Measurements from ENCODE around the gene CDC42BPG.

The CDC42BPG gene

DNA sequence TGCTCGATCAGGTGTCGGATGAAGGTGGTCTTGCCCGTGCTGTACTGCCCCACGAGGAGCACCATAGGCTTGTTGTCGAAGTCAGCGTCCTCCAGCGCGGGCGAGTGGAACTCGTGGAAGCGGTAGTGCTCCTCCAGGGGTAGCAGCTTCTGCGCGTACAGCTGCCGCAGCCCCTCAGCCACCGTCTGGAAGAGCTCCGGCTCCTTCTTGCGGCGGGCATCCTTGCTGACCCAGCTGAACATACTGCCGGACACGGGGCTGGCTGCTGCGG lies 33.7 kb upstream of the CDC42BPG start:
- no peak for DNase-seq

DNA sequence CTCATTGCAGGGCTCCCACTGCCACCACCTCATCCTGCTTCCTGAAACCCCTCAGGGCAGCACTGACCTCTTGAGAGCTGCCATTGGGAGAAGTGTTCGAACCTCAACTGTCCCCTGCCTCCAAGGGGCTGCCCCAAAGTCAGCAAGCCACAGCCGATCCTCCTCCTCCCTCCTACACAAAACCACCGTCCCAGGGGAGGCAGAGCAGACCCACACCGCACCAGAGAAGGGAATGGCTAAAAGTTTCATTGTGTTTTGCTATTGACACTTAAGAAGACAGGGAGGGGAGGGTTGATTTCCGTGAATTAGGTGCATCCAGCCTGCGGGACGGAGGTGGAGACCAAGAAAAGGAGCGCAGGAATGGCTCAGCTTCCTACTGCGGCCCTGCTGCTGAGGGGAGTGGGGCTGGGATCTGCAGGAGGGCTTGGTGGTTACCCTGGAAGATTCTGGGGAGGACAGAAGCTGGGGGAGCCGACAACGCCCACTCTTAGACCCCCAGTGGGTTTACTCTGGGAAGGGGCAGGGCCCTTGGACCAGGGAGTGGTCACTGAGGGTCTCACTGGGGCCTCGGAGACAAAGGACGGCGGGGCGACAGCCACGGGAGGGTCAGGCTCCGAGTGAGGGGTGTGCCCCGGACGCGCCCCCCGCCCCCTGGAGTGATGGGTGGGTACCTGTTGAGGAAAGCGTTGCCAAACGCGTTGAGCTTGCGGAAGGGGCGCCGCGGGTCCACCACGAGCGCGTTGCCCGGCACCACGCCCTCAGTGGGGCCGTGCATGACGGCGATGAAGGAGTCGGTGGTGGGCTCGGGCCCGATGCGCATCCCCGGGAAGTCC lies 33.2 kb upstream of the CDC42BPG start:
- no peak for DNase-seq

DNA sequence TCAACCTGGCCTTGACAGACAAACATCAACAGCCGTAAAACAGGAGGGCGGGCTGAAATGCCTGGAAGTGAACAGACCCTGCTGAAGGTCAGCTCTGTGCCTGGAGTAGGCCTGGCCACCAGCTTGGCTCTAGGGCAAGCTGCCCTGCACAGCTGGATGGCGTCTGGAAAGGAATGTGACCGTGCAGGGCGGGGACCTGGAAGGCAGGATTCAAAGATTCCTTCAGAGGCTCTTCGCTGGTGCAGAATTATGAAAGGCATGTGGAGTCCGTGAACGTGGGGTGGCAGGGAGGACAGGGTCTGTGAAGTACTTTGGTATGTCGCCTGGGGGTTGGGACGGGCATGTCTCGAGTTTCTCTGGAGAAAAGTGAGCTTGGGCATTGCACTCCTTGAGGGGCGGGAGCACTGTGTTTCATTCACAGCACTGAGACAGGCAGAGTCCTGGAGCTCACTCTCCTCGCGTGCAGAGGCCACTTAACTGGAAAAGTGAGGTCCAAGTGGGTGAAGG lies 32.4 kb upstream of the CDC42BPG start:
- no peak for DNase-seq

DNA sequence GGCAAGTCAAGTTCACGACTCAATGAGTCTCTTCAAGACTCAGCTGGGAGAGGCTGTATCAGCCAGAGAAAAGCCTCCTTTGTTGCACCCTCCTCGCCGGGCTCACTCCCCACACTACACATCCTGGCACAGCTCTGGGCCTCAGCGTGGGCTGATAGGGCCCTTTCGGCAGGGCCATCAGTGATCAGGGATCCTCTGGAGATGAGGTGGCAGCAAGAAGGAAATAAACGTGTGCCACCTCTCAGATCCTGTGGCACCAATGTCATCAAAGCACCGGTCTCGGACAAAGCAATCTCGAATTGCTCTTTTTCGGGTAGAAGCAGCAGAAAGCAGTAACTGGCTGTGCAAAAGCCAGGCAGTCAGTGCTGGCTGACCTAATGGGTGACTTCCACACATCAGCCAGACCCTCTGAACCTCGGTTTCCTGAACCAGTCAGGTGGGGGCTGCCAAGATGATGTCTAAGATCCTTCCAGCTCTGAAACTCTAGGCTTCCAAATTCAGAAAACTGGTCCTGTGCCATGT lies 31.8 kb upstream of the CDC42BPG start:
- no peak for DNase-seq

DNA sequence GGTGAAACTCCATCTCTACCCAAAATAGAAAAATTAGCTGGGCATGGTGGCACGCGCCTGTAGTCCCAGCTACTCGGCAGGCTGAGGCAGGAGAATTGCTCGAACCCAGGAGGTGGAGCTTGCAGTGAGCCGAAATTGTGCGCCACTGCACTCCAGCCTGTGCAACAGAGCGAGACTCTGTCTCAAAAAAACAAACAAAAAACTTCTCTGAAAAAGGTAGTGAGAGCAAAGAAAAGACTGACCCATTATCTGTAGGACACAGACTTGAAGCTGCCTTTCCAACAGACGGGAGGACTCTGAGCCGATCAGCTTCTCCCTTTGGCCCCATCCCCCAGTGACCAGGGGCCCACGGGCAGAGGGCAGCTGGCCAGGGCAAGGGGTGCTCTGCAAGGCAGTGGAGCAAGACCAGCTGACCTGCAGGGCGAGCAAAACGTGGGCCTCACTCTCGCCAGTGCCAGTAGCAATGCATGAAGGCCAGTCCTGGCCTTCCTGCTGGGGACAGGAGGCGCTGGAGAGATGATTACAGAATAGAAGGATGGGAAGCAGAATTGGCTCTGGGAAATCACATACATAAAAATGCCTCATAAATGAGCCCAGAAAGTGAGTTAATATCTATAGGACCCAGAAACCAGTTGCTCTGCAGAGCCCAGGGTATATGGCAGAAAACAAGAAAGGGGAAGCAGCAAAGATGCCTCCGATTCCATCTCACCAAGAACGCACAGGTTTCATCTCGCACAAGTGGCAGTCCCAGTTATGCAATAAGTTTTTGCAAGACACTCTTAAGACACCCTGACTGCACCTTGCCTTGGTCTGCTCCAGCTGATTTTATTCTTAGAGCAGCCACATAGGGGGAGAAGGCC lies 31.1 kb upstream of the CDC42BPG start:
- DNase-seq: no peak

DNA sequence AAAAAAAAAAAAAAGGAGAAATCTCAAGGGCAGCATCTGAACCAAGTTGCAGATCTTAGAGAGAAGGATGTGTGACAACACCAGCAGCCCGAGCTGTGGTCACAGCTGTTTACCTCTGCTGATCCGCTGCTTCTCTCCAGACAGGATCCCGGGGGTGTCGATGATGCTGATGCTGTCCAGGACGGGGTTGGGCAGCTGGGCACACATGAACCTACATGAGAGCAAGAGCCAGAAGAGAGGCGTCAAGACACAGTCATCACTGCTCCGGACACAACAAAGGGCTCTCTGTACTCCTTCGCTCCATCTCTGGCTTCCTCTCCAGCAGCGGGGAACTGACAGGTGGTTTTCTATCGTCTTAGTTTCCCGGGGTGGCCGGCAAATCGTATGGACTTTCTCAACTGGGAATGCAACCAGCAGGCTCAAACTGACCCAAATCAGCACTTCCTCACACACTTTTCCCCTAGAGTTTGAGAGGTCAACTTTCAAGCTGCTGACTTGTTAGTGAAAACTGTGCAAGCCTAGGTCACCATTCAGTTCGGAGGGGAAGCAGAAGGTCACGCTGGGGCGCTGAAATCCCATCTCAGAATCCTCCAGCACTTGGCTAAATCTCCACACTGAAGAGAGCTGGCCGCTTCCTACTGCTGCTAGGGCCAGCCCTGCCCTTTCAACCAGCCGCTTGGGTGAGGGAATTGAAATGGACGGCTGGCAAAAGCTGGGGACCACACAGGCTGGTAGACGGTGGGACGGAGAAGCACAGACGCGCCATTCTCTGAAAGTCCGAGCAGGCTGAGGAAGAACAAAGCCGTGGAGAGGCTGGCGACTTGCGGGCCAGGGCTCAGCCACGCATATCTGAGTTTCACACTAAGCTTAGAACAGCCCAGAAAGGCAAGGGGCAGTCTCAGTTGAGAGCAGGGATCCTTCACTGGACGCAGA lies 30.1 kb upstream of the CDC42BPG start:
- no peak for DNase-seq

DNA sequence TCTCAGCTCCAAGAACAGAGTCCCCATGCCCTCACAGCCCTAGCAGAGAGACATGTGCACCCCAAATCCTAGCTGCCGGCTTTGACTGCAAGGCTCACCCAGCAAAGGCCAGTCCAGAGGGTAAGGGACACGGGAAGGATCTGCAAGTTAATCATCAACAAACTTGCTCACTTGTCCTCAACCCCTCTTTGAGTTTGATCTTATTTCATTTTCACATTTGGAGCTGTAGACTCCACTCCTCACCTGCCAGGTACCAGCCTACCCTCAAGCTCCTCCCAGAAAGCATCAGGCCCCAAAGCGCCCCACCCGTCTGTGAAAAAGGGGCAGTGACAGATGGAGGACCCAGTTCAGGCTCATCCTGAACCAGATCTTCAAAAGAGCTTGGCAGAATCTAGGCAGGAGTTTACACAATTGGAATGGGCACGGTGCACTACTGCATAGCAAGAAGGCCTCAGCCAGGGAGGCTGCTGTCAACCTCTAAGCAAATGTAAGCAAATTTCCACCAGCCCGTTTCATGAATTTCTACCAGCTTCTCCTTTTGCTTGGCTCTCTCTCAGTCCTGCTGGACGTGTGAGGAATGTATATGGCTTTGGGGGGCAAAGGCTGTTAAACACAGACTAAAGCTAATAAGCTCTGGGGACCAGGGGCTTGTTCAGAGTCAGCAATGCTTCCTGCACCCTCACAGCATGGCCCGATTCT lies 28.5 kb upstream of the CDC42BPG start:
- DNase-seq: no peak

DNA sequence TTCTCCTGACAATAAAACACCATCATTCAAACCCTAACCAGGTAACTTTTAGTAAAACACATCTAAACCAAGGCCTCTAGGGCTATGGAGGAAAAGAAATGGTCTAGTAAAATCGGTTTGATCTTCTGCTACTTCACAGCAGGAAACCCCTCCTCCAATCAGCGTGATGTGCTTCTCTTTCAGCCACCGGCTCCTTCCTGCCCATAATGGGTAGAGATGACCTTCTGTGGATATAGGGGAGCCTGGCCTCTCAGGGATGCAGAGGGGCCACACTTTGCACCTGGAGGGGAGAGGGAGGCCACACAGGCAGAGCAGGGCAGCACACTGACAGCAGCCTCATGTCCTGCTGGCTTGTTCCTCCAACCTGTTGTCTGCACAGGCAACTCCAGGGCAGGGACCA lies 27.0 kb upstream of the CDC42BPG start:
- no peak for DNase-seq

DNA sequence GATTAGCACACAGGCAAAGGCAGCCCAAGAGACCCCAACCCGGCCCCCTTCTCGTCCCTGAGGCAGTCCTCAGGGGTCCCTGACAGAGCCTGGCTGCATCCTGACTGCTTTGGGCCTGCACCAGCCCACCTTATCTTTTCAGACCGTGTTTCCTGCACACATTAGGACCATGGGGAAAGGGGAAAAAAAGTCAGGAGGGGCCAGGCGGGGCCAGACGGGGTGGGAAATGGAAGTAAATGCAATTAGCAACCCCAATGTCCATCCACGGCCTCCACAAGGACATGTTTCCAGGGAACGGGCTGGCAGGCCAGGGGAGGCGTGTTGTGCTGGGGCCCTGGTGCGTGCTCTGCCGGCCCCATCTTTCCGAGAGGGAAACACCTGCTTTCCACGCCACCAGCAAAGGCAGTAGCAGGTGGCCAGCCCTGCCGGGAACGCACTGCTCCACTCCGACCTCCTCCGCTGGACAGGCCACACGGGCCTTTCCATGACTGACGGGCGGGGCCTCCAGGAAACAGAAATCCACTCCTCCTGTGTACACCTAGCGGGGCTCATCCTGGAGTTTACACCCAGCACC lies 26.5 kb upstream of the CDC42BPG start:
- no peak for DNase-seq

DNA sequence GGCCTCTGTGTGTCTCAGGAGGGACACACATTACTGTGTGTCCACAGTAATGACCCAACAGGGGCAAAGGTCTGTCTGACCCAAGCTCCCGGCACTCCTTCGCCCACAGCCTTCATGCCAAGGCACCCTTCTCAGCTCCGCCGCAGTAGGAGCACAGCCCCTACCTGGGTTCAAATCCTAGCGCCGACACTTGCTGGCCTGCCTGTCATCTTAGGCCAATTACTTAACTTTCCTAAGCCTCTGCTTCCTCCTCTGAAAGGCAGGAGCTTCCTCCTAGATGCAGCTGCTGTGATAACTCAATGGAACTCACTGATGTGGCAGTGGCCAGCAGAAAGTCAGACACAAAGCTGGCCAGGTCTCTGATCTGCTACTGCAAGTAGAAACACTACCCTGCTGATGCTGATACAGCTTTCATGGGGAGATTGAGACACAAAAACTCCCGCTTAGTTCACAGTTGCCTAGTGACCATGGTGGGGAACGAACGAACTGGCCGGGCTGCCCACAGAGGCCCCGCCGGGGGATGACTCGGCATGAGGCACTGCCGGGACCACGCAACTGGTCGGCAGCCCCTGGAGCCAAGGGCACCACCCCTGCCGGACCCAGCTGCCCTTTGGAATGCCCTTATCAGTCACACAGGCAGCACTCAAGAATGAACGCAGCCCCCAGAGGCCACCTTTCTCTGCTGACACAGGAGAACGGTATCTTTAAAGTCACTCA lies 25.9 kb upstream of the CDC42BPG start:
- DNase-seq: no peak

DNA sequence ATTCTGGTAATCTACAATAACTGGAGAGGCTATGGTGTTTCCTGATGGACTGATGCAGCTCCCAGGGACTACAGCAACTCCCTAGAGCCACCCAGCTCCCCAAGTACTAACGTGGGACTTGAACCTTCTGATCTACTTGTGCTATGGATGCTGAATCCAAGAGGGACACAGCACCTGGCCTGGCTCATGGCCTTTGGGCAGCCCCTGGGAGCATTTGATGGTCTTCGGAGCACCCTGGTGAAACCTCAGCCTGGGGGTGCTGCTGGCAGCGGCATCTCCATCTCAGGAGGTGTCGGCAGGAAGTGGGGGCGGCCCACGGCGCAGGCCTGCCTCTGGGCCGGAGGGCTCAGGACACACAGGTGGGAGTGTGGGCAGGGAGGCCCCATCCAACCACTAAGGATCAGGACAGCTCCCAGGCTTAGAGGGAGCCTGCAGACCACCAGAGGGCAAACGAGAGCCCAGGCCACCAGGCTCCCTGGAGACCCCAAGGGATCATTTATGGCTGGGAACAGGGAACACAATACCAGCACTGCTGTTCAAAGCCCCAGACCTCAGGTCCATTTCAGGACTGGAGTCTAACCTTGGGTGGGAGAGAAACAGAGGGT lies 25.2 kb upstream of the CDC42BPG start:
- DNase-seq: no peak

DNA sequence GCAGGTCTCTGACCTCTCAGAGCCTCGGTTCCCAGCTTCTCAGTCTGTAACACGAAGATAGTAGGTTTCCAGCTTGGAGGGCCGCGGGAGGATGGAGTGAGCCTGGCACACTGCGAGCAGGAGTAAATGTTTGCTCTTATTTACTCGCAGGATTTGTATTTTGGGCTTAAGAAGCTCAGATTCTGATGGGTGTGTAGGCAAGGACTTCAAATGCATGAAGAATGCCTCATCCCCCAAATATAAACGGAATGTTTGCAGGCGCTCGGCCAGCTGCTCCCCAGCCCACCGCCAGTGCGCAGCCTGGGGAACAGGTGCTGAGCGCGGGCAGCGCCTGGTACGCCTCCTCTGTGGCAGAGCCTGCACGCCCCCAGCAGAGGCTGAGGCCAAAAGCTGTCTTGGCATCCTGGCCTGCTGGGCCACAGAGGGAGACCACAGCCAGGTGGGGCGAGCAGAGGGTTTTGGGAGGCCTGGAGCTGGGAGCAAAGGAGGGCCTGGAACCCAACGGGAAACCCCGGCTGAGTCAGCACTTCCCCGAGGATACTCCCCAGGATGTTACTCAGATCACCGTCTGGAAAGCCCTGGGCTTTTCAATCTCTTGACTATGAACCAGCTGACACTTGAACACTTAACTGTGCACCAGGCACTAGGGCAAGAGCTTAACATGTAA lies 24.6 kb upstream of the CDC42BPG start:
- no peak for DNase-seq

DNA sequence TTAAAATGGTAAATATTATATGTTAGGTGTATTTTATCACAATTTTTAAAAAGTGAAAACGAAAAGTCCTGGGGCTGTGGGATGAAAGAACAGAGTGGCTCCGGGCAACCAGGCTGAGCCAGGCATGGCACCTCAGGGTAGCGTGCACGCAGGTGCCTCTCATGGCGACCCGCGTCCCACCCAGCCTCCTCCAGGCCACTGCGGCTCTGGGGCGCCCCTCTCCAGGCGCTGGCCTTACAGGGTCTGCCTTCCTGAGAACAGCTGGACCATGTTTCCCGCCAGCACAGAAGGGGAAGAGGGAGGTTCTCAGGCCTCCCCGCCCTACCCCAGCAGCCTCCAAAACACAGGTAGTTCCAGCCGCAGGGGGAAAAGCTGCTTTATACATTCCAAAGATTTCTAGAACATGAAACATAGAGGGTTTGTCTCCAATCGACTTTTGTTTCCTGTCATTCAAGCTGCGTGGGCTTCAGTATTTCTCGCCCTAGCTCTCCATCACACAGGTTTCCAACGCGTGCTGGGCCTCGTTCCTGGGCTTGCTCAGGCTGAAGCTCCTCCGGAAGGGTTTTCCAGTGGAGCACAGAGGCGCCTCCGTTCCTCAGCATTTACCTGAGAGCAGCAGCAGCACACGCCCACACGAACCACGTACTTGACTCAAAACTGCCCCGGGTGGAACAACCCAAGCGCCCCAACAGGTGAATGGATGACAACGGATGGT lies 23.5 kb upstream of the CDC42BPG start:
- DNase-seq: no peak

DNA sequence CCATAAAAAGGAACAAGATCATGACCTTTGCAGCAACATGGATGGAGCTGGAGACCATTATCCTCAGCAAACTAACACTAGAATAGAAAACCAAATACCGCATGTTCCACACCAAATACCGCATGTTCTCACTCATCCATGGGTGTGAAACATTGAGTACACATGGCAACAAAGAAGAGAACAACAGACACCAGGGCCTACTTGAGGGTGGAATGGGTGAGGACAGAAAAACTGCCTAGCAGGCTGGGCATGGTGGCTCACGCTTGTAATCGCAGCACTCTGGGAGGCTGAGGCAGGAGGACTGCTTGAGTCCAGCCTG lies 21.7 kb upstream of the CDC42BPG start:
- DNase-seq: no peak

DNA sequence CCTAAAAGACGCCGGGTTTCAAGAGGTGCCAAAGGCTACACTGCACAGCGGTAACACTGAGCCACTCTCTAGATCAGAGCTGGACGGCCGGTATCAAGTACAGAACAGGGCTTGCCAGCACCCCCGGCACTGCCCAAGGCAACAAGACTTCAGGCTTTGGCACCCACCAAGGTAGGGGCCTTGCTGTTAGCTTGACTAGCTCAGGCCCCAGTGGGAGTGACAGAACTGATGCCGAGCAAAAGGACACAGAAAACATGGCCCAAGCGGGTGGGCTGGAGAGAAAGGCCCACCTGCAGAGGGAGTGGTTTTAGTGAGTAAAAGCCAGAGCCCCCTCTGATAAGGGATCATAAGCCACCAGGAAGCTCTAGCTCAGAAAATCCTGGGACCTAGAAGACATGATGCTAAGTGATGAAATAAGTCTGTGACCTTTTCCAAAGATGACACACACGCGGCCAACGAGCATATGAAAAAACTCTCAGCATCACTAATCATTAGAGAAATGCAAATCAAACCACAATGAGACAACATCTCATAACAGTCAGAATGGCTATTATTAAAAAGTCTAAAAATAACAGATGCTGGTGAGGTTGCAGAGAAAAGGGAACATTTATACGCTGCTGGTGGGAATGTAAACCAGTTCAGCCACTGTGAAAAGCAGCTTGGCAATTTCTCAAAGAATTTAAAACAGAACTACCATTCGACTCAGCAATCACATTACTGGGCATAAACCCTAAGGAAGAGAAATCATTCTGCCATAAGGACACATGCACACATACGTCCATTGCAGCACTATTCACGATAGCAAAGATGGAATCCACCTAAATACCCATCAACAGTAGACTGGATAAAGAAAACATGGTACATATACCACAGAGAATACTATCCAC lies 21.1 kb upstream of the CDC42BPG start:
- no peak for DNase-seq

DNA sequence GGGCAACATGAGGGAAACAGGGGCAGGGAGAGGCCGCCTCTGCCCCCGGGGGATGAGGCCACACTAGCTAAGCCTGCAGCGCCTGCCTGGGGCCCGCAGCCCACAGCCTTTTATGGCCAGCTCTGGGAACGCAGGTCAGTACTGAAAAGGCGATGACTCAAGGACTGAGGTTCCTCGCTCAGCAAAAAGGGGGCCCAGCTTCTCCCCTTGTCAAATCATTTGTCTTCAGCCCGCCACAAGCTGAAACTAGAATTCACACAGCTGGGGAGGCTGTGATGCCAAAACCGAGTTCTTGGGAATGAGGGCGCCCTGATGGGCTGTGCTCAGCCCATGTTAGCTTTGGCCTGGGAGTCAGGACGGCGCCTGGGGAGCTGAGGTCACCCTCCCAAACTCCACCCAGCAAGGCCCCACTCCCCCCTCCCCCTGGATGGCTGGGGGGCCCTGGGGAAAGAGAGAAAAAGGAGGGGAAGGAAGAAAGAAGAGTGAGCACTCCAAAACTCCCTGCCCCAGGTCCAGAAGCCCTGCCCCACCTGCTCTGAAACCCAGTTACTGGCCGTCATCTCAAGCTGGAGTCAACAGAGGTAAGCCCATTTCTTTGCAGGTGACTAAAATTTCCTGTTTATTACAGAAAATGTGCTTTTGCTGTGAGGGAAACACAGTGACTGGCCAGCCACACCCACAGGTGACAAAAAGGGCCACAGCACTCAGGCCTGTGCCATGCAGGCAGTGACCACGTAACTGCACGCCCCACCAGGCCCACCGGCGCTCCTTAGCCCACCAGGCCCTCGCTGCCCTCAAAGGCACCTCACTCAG lies 20.2 kb upstream of the CDC42BPG start:
- no peak for DNase-seq

DNA sequence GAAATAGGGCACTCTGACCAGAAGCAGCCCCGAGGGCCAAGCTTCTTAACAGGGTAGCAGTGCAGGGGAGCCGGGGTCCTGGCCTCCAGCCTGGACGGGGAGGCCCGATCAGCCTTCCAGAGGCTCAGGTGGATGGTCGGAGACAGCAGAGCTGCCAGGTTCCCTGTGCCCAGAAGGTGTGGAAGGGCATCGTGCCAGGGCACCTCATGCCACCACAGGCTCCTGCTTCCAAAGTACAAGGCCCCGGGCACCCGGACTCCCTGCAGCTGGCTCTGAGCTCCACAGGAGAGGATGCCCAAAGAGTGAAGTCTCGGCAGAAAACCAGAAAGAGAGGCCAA lies 19.7 kb upstream of the CDC42BPG start:
- no peak for DNase-seq

Measured in NCI-H748 treated with DMSO at 0.1 percent for 48 hours (cell line).